22Rv1 (cell line): ENCODE measurements around the gene CDC42BPG.

Experiments
- ZFX ChIP-seq: fragments of 450-650 bp; IDR thresholded peaks from 2 replicates; pipeline ENCODE4 v1.6.1; 2017; ENCODE audit warnings: antibody characterized with exemption, borderline replicate concordance
- TF ChIP-seq, protein P1 (sequence below): fragments of 450-650 bp; IDR thresholded peaks from 2 replicates; pipeline ENCODE4 v1.5.1; 2017; ENCODE audit warnings: mild to moderate bottlenecking

DNA sequence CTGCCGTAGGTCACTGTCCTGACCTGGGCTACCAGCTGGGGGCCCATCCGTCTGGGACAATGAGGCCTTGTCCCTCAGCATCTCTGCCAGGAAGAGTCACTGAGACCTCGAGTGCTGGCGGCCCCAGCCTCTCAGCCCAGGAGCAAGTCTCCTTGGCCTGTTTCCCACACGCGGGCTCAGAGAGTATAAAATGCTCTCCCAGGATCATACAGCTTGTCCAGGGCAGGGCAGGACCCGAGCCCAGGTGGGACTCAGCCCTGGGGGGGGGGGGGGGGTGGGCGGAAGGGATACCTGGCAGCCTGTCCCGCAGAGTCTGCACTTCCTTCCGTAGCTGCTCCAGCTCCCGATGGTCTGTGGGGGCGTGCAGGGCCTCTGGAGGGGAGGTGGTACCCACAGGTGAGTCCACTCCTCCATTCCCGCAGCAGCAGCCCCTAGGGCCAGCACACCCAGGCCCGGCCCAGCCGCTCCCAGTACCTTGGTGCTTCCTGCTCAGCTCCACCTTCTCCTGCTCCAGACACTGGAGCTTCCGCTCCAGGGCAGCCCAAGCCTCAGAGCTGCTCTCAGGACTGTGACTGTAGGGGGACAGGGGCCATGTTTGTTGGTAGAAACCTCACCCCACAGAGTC lies 7.9 kb downstream of the CDC42BPG start:
- TF ChIP-seq, protein P1, sequence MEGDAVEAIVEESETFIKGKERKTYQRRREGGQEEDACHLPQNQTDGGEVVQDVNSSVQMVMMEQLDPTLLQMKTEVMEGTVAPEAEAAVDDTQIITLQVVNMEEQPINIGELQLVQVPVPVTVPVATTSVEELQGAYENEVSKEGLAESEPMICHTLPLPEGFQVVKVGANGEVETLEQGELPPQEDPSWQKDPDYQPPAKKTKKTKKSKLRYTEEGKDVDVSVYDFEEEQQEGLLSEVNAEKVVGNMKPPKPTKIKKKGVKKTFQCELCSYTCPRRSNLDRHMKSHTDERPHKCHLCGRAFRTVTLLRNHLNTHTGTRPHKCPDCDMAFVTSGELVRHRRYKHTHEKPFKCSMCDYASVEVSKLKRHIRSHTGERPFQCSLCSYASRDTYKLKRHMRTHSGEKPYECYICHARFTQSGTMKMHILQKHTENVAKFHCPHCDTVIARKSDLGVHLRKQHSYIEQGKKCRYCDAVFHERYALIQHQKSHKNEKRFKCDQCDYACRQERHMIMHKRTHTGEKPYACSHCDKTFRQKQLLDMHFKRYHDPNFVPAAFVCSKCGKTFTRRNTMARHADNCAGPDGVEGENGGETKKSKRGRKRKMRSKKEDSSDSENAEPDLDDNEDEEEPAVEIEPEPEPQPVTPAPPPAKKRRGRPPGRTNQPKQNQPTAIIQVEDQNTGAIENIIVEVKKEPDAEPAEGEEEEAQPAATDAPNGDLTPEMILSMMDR: no peak
- TF ChIP-seq ZFX: no peak
